ENCODE results near the gene SPPL2C.
A peak's percentile ranks its signal among the peaks of the same experiment; 100 is the strongest.
"Not testable (repeated sequence)": the region's sequence is repeated elsewhere in the genome, so short reads cannot be mapped to it uniquely, and the experiment has no call there.

The SPPL2C gene

GRCh38 chr17:45850468-45850867 is 5.8 kb downstream of the SPPL2C start:
- no peak for DNase-seq

GRCh38 chr17:45851022-45851421 is 6.3 kb downstream of the SPPL2C start:
- DNase-seq: no peak

GRCh38 chr17:45851464-45851863 is 6.8 kb downstream of the SPPL2C start:
- no peak for DNase-seq

DNA sequence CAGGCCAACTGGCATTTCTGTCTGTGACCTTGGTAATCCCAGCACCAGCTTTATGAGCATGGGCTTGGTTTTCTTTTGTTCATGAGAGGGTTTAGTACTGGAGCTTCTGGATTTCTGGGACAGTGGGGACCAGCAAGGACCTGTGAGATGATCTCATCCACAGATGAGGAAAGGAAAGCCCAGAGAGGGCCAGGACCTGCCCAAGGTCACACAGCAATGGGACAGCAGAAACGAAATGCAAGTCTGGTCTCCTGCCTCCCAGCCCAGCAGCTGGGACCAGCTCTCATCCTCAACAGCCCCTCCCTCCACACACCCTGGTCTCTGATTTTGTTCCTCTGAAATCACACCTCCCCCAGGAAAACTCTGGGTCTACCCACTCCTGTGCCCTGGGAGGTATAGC is 7.2 kb downstream of the SPPL2C start:
- DNase-seq: no peak

DNA sequence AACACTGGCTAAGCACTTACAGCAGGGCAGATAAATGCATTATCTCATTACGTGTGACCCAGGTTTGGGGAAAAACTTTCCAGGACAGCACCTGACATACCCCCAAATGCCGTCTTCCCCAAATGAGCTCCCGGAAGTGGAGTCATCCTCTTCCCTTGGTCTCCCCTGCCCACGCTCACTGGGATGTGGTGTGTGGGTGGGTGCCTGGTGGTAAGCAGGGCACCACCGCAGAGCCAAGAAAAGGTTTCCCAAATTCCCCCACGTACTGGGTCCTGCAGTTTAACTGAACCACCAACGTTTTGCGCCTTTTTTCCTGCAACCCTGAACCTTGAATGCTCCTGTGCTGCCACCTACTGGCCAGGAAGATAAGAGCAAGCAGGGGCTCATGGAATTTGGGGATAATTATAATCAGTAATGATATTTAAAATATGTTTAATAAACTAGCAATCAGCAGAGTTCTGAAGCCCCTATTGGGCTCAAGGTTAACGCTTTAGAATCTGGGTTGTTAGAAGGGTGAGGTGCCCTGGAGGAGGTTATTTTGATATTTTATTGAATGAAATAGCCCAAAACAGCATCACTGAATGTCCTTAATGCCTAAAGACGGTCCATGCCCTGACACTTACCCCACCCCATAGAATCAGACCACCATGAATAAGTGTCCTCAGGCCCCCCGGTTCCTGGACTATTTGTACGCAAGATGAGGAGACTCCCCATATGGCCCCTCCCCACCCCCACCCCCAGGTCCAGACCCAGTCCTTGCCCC is 8.0 kb downstream of the SPPL2C start:
- peak; percentile 8 for DNase-seq

- DNase-seq: no peak
These were observed 9.5 kb downstream of the SPPL2C start for GRCh38 chr17:45854209-45854608.

DNA sequence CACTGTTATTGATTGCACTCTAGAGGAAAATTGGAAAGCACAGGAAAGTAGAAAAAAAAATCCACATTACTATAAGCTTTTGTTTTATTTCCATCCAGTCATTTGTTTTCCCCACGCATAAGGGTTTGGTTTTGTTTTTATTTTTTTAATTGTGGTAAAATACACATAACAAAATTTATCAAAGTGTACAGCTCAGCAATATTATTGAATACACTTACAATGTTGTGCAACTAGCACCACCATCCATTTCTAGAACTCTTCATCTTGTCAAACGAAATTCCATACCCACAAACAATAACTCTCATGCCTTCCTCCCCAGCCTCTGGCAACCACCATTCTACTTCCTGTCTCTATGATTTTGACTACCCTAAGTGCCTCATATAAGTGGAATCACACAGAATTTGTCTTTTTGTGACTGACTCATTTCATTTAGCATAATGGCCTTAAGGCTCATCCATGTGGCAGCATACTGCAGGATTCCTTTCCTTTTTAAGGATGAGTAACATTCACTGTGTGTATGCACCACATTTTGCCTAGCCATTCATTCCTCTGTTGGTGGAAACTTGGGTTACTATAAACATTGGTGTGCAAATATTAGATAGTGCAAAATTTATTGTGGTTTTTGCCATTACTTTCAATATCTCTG is 11.1 kb downstream of the SPPL2C start:
- DNase-seq: no peak

GRCh38 chr17:45857977-45858708 is 13.5 kb downstream of the SPPL2C start:
- DNase-seq: no peak

- DNase-seq: no peak
These were observed 16.5 kb downstream of the SPPL2C start for GRCh38 chr17:45861165-45861564.

- not testable (repeated sequence) for DNase-seq
These were observed 17.4 kb downstream of the SPPL2C start for GRCh38 chr17:45862127-45862526.

DNA sequence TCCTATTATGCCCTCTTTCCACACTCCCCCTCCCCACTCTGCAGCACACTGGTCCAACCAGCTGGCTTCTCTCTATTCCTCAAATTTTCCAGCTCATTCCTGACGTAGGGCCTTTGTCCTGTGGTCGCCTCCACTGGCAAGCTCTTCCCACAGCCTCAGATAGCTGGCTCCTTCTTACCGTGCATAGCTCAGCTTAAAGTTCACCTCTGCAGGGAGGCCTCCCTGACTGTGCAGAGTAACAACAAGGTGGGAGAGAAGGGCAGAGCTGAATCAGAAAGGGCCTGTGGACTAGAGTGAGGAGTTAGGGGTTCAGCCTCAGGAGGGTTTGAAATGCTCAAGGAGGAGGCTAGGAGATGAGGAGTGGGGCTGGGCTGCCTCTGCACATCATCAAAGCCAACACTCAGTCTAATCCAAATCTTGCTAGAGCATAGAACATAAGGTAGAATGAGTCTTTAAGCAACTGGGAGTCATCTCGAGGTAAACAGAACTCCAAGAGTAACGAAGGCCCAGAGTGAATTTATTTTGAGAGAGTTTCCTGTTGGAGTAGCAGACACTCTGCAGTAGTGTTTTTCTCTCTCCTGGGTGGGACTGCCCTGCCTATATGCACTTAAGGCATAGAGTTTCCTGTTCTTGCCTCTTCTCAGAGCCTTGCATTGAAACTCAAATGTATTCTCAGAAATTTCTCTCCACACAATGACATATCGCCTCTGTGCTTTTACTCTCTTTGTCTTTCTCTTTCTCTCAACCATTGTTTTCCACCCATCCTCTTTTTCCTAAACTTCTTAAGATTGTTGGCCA is 19.4 kb downstream of the SPPL2C start:
- no peak for DNase-seq

DNA sequence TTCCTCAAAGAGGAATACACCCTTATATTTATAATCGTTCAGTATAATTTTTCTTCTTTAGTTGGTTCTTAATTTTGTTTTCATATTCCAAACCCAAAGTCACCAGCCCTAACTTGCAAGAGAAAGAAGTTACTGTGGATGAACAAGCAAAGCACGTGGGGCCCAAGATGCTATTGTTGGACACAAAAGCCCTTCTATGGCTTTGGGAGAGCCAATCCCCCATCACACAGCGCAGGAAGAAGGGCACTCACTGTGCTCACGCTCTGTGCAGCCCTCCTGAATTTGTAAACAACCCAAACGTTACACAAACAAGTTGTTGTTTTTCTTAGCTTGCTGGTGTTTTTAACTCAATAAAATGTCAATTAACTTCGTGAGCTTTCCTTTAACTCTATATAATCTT is 22.5 kb downstream of the SPPL2C start:
- no peak for DNase-seq

- peak; percentile 4 for DNase-seq
These were observed 23.0 kb downstream of the SPPL2C start for GRCh38 chr17:45867702-45868101.

GRCh38 chr17:45868276-45868675 is 23.6 kb downstream of the SPPL2C start:
- DNase-seq: no peak

- DNase-seq: no peak
These were observed 25.1 kb downstream of the SPPL2C start for GRCh38 chr17:45869676-45870341.

DNA sequence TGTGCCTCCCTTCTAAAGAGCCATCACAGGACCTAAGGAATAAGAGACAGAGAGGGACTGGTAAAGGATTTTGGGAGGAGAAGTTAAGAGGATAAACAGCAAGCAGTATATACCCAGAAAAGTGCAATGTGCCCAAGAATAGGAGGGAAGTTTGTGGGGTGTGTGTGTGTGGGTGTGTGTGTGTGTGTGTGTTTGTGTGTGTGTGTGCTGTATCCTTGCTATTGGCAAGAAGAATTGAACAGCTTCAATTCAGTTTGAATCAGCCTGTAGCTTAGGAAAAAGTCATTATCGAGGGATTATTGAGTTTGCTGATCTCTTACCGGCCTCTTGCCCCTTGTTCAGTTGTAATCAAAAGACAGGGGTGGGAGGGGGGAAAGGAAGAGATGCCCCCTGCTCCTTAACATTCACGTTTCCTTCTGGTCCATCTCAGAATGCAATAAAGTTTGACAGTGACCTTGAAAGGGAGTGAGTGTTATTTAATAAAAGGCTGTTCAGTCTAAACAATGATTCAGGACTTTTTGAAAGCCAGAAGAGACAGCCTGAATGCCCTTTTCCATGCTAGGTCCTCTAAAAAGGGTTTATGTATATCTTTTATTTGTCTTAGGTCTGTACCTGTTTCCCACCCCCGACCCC is 25.8 kb downstream of the SPPL2C start:
- DNase-seq: no peak

DNA sequence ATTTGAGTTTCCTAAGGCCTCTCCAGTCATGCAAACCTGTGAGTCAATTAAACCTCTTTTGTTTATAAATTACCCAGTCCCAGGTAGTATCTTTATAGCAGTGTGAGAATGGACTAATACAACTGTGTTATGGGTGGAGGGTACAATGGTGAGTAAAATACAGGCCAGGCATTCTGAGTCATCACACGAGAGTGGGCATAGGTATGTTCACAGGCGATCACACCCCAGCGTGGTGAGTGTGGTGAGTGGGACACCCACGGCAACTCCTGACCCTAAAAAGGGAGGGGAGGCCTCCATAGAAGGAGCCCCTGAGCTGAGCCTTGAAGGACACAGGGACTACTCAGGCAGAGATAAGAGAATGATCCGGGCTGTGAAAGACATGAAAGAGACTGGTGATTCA is 27.0 kb downstream of the SPPL2C start:
- no peak for DNase-seq

GRCh38 chr17:45873728-45874127 is 29.0 kb downstream of the SPPL2C start:
- no peak for DNase-seq

GRCh38 chr17:45874151-45874550 is 29.5 kb downstream of the SPPL2C start:
- no peak for DNase-seq

- no peak for DNase-seq
These were observed 31.9 kb downstream of the SPPL2C start for GRCh38 chr17:45876539-45876938.

GRCh38 chr17:45877467-45877866 is 32.8 kb downstream of the SPPL2C start:
- DNase-seq: no peak

- DNase-seq: no peak
These were observed 38.4 kb downstream of the SPPL2C start for GRCh38 chr17:45883063-45883462.
